Activated naive CD8-positive, alpha-beta T cell treated with anti-CD3 and anti-CD28 coated beads for 36 hours (primary cell): ENCODE measurements around the gene PLA2G3. TPM values are rescaled to one million over a fixed set of nuclear protein-coding genes. Genes with fewer than 3 reads are reported as not detected.
A peak's percentile ranks its signal among the peaks of the same experiment; 100 is the strongest.

Source experiments
- DNase-seq: peaks from one replicate; pipeline ENCODE4 v3.0.0; 2021
- H3K27ac Mint-ChIP-seq: one replicate; pipeline ENCODE4 v1.8.0; 2022; ENCODE audit warnings: mild to moderate bottlenecking, moderate library complexity, mixed read lengths
- H3K27me3 Mint-ChIP-seq: one replicate; pipeline ENCODE4 v1.8.0; 2022; ENCODE audit warnings: mild to moderate bottlenecking, mixed read lengths
- H3K36me3 Mint-ChIP-seq: one replicate; pipeline ENCODE4 v1.8.0; 2021; ENCODE audit warnings: mild to moderate bottlenecking, mixed read lengths
- H3K4me1 Mint-ChIP-seq: one replicate; pipeline ENCODE4 v1.8.0; 2021; ENCODE audit warnings: mixed read lengths
- H3K4me3 Mint-ChIP-seq: one replicate; pipeline ENCODE4 v1.8.0; 2022; ENCODE audit warnings: mild to moderate bottlenecking, moderate library complexity, mixed read lengths
- H3K9me3 Mint-ChIP-seq: one replicate; pipeline ENCODE4 v1.8.0; 2022; ENCODE audit warnings: mixed read lengths
- total RNA-seq, 2 experiments: library from RNA; stranded (reverse); gene quantifications; one replicate each; pipeline ENCODE4 v1.2.3, GENCODE V29; 2021

Gene PLA2G3
- total RNA-seq, 2 experiments from 2014 or later = not detected

- Mint-ChIP-seq H3K4me1 (no peaks in the 10 kb centered on the region), H3K27me3 (no peaks in the 10 kb centered on the region), H3K36me3 (peaks cover 3% of the 10 kb centered on the region), H3K27ac (no peak overlapping the region), H3K9me3 (no peaks in the 10 kb centered on the region), H3K4me3 (no peak overlapping the region)
- DNase-seq = no peak
Measured at GRCh38 chr22:31093086-31093850, 47.0 kb downstream of the PLA2G3 start.

GRCh38 chr22:31092161-31092560 lies 48.1 kb downstream of the PLA2G3 start:
- peaks cover 3% of the 10 kb centered on the region for H3K36me3 Mint-ChIP-seq
- H3K27me3 Mint-ChIP-seq = no peaks in the 10 kb centered on the region
- DNase-seq = no peak
- H3K27ac Mint-ChIP-seq = no peak overlapping the region
- H3K9me3 Mint-ChIP-seq = no peaks in the 10 kb centered on the region
- H3K4me1 Mint-ChIP-seq = no peaks in the 10 kb centered on the region
- no peak overlapping the region for H3K4me3 Mint-ChIP-seq

GRCh38 chr22:31091106-31091975 lies 49.0 kb downstream of the PLA2G3 start:
- Mint-ChIP-seq H3K9me3 (no peaks in the 10 kb centered on the region), H3K27ac (no peak overlapping the region), H3K36me3 (peaks cover 3% of the 10 kb centered on the region), H3K4me3 (no peak overlapping the region), H3K4me1 (no peaks in the 10 kb centered on the region), H3K27me3 (no peaks in the 10 kb centered on the region)
- no peak for DNase-seq

GRCh38 chr22:31090217-31091085 lies 49.9 kb downstream of the PLA2G3 start:
- Mint-ChIP-seq H3K4me1 (no peaks in the 10 kb centered on the region), H3K27ac (no peak overlapping the region), H3K36me3 (no peaks in the 10 kb centered on the region), H3K4me3 (no peak overlapping the region), H3K27me3 (no peaks in the 10 kb centered on the region), H3K9me3 (no peaks in the 10 kb centered on the region)
- DNase-seq = no peak

- H3K36me3 Mint-ChIP-seq = no peaks in the 10 kb centered on the region
- peak; percentile 35 for DNase-seq
- no peak overlapping the region for H3K27ac Mint-ChIP-seq
- no peaks in the 10 kb centered on the region for H3K27me3 Mint-ChIP-seq
- no peaks in the 10 kb centered on the region for H3K9me3 Mint-ChIP-seq
- H3K4me3 Mint-ChIP-seq = no peak overlapping the region
- peaks cover 1% of the 10 kb centered on the region for H3K4me1 Mint-ChIP-seq
Measured at GRCh38 chr22:31089160-31090100, 50.9 kb downstream of the PLA2G3 start.

- H3K9me3 Mint-ChIP-seq = no peaks in the 10 kb centered on the region
- H3K36me3 Mint-ChIP-seq = no peaks in the 10 kb centered on the region
- no peak for DNase-seq
- no peak overlapping the region for H3K27ac Mint-ChIP-seq
- peaks cover 5% of the 10 kb centered on the region for H3K4me1 Mint-ChIP-seq
- no peaks in the 10 kb centered on the region for H3K27me3 Mint-ChIP-seq
- H3K4me3 Mint-ChIP-seq = no peak overlapping the region
Measured at GRCh38 chr22:31088233-31088986, 51.9 kb downstream of the PLA2G3 start.

GRCh38 chr22:31087744-31088215 lies 52.5 kb downstream of the PLA2G3 start:
- Mint-ChIP-seq H3K4me3 (no peak overlapping the region), H3K36me3 (no peaks in the 10 kb centered on the region), H3K9me3 (no peaks in the 10 kb centered on the region), H3K27me3 (no peaks in the 10 kb centered on the region), H3K27ac (no peak overlapping the region), H3K4me1 (peaks cover 11% of the 10 kb centered on the region)
- no peak for DNase-seq

GRCh38 chr22:31086703-31087330 lies 53.5 kb downstream of the PLA2G3 start:
- Mint-ChIP-seq H3K9me3 (no peaks in the 10 kb centered on the region), H3K4me3 (no peak overlapping the region), H3K4me1 (peaks cover 19% of the 10 kb centered on the region), H3K36me3 (no peaks in the 10 kb centered on the region), H3K27ac (no peak overlapping the region), H3K27me3 (no peaks in the 10 kb centered on the region)
- no peak for DNase-seq

GRCh38 chr22:31085928-31086327 lies 54.4 kb downstream of the PLA2G3 start:
- peaks cover 23% of the 10 kb centered on the region for H3K4me1 Mint-ChIP-seq
- H3K36me3 Mint-ChIP-seq = no peaks in the 10 kb centered on the region
- H3K27me3 Mint-ChIP-seq = no peaks in the 10 kb centered on the region
- peak overlapping the region; percentile 84 for H3K4me3 Mint-ChIP-seq
- no peaks in the 10 kb centered on the region for H3K9me3 Mint-ChIP-seq
- H3K27ac Mint-ChIP-seq = no peak overlapping the region
- DNase-seq = no peak

GRCh38 chr22:31085493-31085824 lies 54.8 kb downstream of the PLA2G3 start:
- peaks cover 28% of the 10 kb centered on the region for H3K4me1 Mint-ChIP-seq

GRCh38 chr22:31084811-31085492 lies 55.4 kb downstream of the PLA2G3 start:
- Mint-ChIP-seq H3K27ac (peak overlapping the region; percentile 94), H3K4me3 (peak overlapping the region; percentile 98), H3K27me3 (no peaks in the 10 kb centered on the region), H3K9me3 (no peaks in the 10 kb centered on the region), H3K36me3 (no peaks in the 10 kb centered on the region), H3K4me1 (peaks cover 30% of the 10 kb centered on the region)
- DNase-seq = peak; percentile 93

More at GRCh38 chr22:31085493-31085824, 54.8 kb downstream of the PLA2G3 start:
- Mint-ChIP-seq H3K27ac (peak overlapping the region; percentile 94), H3K27me3 (no peaks in the 10 kb centered on the region), H3K9me3 (no peaks in the 10 kb centered on the region), H3K36me3 (no peaks in the 10 kb centered on the region), H3K4me3 (peak overlapping the region; percentile 84)
- no peak for DNase-seq
